Measurements from ENCODE around the gene ELAVL1. TPM values are rescaled to one million over a fixed set of nuclear protein-coding genes. Genes with fewer than 3 reads are reported as not detected.
"Not testable (repeated sequence)": the region's sequence is repeated elsewhere in the genome, so short reads cannot be mapped to it uniquely, and the experiment has no call there.

The ELAVL1 gene
- total and polyA plus RNA-seq, 7 donors, result 22.3 to 57.9 (median 44.5) TPM

- no peaks in the 10 kb centered on the region for H3K9me3 ChIP-seq
- H3K4me1 ChIP-seq, result peaks cover 24% of the 10 kb centered on the region
- H3K4me3 ChIP-seq, result peak overlapping the region; percentile 82
- peak; percentile 100 for DNase-seq
- 1 to 2% (median 1%) methylated on average over 37 to 62 of the region's 62 CpGs for WGBS, 3 donors
- H3K36me3 ChIP-seq (ENCODE audit: insufficient read depth in 1 of 2, low read depth in 1 of 2), result peaks cover 3 to 15% of the 10 kb centered on the region in 2 donors
- TF ChIP-seq, protein P1, sequence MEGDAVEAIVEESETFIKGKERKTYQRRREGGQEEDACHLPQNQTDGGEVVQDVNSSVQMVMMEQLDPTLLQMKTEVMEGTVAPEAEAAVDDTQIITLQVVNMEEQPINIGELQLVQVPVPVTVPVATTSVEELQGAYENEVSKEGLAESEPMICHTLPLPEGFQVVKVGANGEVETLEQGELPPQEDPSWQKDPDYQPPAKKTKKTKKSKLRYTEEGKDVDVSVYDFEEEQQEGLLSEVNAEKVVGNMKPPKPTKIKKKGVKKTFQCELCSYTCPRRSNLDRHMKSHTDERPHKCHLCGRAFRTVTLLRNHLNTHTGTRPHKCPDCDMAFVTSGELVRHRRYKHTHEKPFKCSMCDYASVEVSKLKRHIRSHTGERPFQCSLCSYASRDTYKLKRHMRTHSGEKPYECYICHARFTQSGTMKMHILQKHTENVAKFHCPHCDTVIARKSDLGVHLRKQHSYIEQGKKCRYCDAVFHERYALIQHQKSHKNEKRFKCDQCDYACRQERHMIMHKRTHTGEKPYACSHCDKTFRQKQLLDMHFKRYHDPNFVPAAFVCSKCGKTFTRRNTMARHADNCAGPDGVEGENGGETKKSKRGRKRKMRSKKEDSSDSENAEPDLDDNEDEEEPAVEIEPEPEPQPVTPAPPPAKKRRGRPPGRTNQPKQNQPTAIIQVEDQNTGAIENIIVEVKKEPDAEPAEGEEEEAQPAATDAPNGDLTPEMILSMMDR (IDR thresholded peaks at IDR 0.05), result no peak
- intact Hi-C loops (cut with DNase I), result no loop called here
- peak overlapping the region; percentile 74 for H3K27ac ChIP-seq
- H3K27me3 ChIP-seq (ENCODE audit: insufficient read depth in 3 of 3, low read length in 2 of 3), result peaks cover 0 to 14% (median 0%) of the 10 kb centered on the region in 3 donors
- peak; percentile 83 to 86 (median 86) for ATAC-seq
Measured at GRCh38 chr19:7920519-7921301, 84.7 kb downstream of the ELAVL1 start.

GRCh38 chr19:7919610-7920518, 85.6 kb downstream of the ELAVL1 start, which contains the start of gene SNAPC2:
Gene SNAPC2, plus strand, starts transcription at chr19:7920338. Its CDS starts 29 bp downstream, at chr19:7920367.
- peak within 1 kb of the TSS; percentile 74 for H3K27ac ChIP-seq
- ATAC-seq, result peak; percentile 75 to 78 (median 76)
- peak; percentile 98 for DNase-seq
- WGBS, 3 donors, result 5 to 7% (median 6%) methylated on average over 60 to 62 of the region's 62 CpGs
- TF ChIP-seq, protein P1 (IDR thresholded peaks at IDR 0.05), result no peak
- H3K4me1 ChIP-seq, result peaks cover 24% of the 10 kb centered on the region
- H3K36me3 ChIP-seq (ENCODE audit: insufficient read depth in 1 of 2, low read depth in 1 of 2), result peaks cover 3 to 15% of the 10 kb centered on the region in 2 donors
- peaks cover 0 to 14% (median 2%) of the 10 kb centered on the region in 3 donors for H3K27me3 ChIP-seq (ENCODE audit: insufficient read depth in 3 of 3, low read length in 2 of 3)
- H3K4me3 ChIP-seq, result peak within 1 kb of the TSS; percentile 82
- intact Hi-C loops (cut with DNase I), result no loop called here
- no peaks in the 10 kb centered on the region for H3K9me3 ChIP-seq

DNA sequence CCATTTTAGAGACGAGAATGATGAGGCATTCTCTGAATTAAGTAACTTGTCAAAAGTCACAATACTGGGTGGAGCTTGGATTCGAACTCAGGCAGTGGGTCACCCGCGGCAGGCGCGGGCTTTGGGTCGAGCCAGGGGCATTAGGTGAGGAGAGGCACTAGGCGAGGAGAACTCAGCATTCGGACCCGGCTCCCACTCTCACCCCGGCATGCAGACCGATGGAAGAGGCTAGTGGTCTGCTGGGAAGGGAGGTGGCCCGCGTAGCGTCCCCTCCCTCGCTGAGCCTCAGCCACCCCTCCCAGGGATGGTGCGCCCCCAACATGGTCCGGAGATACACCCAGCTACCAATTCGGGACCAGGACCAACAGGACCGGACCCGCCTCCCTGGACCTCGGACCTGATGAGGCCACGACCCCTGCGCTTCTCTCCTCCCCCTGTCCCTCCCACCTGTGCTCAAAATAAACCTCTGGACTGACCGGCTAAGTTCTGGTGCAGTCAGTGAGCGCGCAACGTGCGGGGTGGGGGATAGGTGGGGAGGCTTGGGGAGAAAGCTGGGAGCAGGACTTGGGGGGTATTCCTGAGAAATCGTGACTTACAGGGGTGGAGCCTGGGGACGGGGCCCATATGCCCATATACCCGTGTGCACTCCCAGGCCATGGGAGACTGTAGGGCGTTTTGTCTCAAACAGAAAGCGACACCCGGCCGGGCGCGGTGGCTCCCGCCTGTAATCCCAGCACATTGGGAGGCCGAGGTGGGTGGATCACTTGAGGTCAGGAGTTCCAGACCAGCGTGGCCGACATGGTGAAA, 86.6 kb downstream of the ELAVL1 start:
- H3K4me1 ChIP-seq, result peaks cover 24% of the 10 kb centered on the region
- 44 to 47% (median 44%) methylated on average over 41 to 42 of the region's 42 CpGs for WGBS, 3 donors
- ATAC-seq, result no peak
- peak overlapping the region; percentile 82 for H3K4me3 ChIP-seq
- TF ChIP-seq, protein P1 (IDR thresholded peaks at IDR 0.05), result no peak
- H3K27ac ChIP-seq, result peak overlapping the region; percentile 74
- no peaks in the 10 kb centered on the region for H3K9me3 ChIP-seq
- DNase-seq, result no peak
- peaks cover 0 to 14% (median 5%) of the 10 kb centered on the region in 3 donors for H3K27me3 ChIP-seq (ENCODE audit: insufficient read depth in 3 of 3, low read length in 2 of 3)
- intact Hi-C loops (cut with DNase I), result no loop called here
- peaks cover 3 to 15% of the 10 kb centered on the region in 2 donors for H3K36me3 ChIP-seq (ENCODE audit: insufficient read depth in 1 of 2, low read depth in 1 of 2)

DNA sequence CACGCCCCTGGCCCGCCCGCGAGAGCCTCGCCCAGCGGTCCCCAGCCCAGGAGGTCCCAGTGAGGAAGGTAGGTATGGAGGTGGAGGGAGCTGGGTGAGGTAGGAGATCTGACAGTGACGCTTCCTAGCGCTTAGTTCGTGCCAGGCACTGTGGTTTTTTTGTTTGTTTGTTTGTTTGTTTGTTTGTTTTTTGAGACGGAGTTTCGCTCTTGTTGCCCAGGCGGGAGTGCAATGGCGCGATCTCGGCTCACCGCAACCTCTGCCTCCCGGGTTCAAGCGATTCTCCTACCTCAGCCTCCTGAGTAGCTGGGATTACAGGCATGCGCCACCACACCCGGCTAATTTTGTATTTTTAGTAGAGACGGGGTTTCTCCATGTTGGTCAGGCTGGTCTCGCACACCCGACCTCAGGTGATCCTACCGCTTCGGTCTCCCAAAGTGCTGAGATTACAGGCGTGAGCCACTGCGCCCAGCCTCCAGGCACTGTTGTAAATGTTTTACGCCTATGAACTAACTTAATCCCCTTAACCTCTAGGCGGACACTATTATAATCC, 87.3 kb downstream of the ELAVL1 start:
- DNase-seq; intact Hi-C loops (cut with DNase I); ATAC-seq; H3K9me3 ChIP-seq: not testable (repeated sequence)
- H3K36me3 ChIP-seq (ENCODE audit: insufficient read depth in 1 of 2, low read depth in 1 of 2), result peaks cover 3 to 15% of the 10 kb centered on the region in 2 donors
- peak overlapping the region; percentile 82 for H3K4me3 ChIP-seq
- WGBS, 3 donors, result 37 to 50% (median 38%) methylated on average over 22 to 29 of the region's 29 CpGs
- peaks cover 24% of the 10 kb centered on the region for H3K4me1 ChIP-seq
- H3K27me3 ChIP-seq (ENCODE audit: insufficient read depth in 3 of 3, low read length in 2 of 3), result peaks cover 0 to 14% (median 5%) of the 10 kb centered on the region in 3 donors
- peak overlapping the region; percentile 75 for H3K27ac ChIP-seq
